ENCODE results near the gene PGA4.
"Not testable (repeated sequence)": the region's sequence is repeated elsewhere in the genome, so short reads cannot be mapped to it uniquely, and the experiment has no call there.

- not testable (repeated sequence) for TF ChIP-seq CTCF, POLR2A (IDR thresholded peaks at IDR 0.05)
Measured at GRCh38 chr11:61237130-61237529, 15.0 kb downstream of the PGA4 start.

Data from esophagus squamous epithelium (tissue), 4 donors.